Fibroblast of skin of abdomen (primary cell): ENCODE results near the gene TLX1.
A peak's percentile ranks its signal among the peaks of the same experiment; 100 is the strongest.

ENCODE experiments used
- DNase-seq: peaks from one replicate; pipeline ENCODE4 v3.0.0-alpha.2; 2013

Gene TLX1

DNA sequence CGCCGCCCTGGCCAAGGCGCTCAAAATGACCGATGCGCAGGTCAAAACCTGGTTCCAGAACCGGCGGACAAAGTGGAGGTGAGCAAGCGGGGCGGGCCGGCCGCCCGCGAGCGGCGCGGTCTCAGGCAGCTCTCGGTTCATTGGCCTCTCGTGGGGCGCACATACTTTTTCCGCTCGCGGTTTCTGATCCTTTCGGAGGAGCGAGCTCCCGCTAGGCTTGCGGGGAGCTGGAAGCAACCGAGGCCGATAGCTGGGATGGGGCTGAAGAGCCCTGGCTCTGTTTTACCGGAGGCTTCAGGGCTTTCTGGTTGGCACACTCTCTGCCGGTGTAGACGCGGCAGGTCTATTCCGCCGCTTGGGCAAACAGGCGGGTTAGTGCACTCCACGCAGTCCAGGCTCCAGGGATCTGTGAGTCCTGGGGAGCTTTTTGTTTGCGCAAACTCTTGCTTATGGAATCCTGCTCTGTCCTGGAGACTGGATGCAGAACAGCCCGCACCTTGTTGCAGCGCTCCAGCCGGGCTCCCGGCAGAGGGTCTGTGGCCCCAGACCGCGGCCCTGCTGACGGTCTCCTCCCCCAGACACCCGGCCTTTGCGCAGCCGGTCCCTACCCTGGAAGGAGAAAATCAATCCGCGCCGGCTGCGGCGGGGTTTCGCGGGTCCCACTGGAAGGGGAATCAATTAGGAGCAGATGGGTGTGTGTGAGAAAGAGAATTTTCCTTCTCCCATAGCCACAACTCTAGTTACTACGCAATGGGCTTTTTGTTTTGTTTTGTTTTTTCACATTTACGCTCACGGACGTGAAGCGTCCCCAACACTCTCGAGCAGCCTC, 3.4 kb downstream of the TLX1 start:
- DNase-seq, result no peak

- no peak for DNase-seq
Observed at GRCh38 chr10:101135141-101136006, 4.3 kb downstream of the TLX1 start.

- DNase-seq, result no peak
Observed at GRCh38 chr10:101136007-101136707, 5.1 kb downstream of the TLX1 start.

- DNase-seq, result no peak
Observed at GRCh38 chr10:101136708-101137121, 5.6 kb downstream of the TLX1 start.

DNA sequence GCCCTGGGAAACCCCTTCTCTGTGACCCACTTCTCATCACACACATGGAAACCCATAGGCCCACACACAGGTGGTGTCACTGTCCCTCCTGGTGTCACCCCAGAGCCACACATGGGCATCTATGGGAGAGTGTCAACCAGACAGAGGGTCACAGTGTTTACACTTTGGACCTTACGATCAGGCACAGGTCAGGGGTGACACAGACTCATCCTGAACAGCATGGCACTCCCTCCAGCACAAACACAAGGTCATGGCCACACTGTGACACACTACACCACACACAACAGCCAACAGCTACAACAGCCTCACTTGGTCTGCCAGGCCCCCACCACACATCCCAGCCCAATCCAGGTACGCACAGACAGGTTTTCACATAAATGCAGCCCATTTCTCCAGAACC, 6.2 kb downstream of the TLX1 start:
- no peak for DNase-seq

DNA sequence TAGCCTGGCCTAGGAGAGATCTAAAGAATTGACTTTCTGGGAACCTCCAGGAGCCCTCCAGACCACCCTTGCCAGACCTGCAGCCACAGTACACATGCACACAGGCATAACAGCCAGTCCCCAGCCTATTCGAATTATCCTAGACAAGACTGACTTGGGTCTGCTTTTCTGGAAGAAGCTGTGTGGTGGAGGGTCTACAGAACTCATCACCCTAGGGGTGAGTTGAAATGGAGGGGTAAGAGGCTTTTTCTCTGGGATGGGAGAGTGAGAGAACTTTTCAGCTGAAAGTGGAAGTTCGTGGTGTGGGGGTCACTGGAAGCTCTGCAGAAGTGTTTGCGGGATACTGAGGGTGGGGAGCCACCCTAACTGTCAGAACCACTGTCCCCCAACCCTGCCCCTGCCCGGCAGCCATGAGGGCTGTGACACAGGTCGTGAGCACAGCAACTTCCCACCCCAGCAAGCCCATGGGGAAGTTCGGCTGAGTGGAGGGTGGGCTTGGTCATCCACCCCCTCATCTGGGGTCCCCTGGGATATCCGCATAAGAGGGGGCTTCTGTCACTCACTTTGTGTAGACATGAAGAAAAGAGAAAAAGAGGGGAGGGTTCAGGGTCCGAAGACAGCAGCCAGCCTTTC, 7.8 kb downstream of the TLX1 start:
- no peak for DNase-seq

GRCh38 chr10:101139421-101139911, 8.4 kb downstream of the TLX1 start:
- no peak for DNase-seq

DNA sequence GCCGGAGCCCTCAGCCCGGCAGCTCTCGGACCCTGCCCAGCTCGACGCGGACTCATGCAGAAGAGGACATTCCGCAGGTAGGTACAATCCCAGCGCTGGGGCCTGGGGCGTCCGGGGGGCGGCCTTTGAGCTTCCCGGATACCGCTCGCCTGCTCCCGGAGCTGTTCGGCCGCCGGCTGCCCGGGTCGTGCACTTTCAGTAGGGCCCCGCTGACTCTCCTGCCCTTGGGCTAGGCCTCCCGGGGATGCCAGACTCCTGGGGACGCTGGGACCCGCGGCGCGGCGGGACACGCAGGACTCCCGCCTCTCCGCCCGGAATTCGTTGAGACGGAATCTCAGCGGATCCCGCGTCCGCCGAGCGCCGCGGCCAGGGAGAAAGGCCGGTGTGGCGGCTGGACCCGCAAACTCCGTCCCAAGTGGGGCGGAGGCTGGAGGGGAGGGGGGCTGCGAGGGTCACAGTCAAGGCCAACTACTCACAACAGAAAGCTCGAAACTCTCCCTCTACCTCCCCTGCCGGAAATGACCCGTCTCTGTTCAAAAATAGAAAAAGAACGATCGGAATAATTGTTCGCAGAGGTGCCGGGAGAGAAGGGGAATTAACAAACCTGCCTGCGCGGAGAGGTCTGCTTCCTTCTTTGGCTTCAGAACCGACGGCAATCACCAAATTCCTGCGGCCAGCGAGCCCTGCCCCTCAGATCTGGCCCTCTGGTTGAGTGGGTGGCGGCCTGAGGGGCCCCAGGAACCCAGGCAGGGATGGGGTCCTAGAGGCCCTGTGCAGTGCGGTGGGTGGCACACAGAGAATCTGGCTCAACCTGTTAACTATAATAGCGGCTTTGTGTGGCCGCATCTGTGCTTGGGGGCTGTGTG, 9.2 kb downstream of the TLX1 start:
- no peak for DNase-seq

- DNase-seq, result no peak
Observed at GRCh38 chr10:101140950-101141615, 10.0 kb downstream of the TLX1 start.

GRCh38 chr10:101141616-101142532, 10.8 kb downstream of the TLX1 start:
- DNase-seq, result peak; percentile 72

DNA sequence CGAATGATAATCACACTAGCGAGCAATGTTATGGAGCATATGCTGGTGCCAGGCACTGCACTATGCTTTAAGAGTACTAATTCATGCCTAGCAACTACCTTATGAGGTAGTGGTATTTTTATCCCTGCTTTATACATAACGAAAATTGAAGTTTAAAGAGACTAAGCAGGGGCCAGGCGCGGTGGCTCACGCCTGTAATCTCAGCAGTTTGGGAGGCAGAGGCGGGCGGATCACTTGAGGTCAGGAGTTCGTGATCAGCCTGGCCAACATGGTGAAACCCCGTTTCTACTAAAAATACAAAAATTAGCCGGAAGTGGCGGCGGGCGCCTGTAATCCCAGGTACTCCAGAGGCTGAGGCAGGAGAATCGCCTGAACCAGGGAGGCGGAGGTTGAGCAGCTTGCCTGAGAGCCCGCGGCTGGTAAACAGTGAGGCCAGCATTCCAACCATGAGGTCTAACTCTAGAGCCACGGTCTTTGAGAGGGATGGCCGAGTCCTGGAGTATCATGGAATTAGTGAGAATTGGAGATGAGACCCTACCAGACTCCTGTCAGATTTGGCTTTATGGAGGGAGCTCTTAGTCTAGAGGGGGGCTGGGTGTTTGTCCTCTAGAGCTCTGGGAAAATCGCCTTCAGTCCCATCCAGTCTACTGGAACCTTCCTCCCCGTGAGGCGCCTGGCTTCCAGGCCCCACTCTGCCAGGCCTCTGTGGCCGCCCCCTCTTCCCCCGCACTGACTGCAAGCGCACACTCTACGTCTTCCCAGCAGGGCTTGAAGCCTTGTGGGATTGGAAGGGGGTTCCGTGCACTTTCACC, 11.6 kb downstream of the TLX1 start:
- DNase-seq, result no peak

- DNase-seq, result no peak
Observed at GRCh38 chr10:101143345-101143630, 12.2 kb downstream of the TLX1 start.

DNA sequence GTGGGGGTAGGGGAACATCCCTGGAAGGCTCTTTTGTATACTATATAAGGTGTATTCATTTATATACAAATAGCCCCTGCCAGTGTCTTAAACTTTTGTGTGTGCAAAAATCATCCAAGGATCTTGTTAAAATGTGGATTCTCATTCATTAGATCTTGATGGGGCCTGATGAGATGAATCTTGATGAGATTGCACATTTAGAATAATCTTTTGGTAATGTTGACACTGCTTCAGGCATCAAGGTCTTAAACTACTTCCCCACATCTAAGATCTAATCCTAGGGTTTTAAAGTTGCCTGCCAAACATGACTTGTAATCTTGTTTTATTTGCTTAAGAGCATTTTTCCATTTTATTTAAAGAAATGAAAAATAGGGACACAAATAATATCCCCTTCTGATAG, 13.0 kb downstream of the TLX1 start:
- no peak for DNase-seq

GRCh38 chr10:101145145-101145544, 14.0 kb downstream of the TLX1 start:
- no peak for DNase-seq

- DNase-seq, result no peak
Observed at GRCh38 chr10:101145750-101146391, 14.8 kb downstream of the TLX1 start.

DNA sequence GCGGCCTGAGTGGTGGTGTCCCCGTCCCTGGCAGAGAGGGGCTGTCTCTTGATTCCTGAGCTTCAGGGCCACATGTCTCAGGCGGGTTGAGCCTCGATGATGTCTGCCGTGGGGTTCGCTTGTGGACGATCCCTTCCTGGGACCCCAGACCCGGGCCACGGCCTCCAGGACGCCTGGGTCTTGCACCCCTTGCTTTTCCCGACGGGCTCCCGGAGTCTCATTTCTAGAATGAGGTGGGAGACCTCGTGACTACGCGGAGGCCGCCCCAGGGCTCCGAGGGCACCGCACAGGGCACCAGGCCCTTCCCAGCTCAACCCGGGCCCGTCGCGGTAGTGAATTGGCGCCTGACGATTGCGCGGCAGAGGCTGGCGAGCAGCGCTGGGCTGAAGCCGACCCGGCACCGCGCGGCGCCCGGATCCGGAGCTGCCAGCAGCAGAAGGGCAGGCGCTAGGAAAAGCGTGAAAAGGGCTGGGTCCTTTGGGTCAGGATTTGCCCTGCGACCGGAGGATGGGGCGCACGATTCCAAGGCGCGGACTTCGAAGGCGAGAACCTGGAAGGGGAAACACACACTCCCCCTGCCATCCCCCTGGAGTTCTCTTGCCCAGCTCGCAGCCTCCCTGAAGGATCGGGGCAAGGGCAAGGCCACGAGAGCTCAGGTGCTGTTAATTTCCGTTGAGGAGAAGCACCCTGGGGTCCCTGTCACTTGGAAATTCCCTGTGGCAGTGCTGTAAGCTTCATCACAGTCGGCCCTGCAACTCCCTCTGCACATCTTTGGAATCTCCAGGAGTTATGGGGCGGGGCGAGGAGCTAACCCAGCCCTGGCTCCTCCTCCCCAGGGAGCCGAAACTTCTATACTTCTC, 15.5 kb downstream of the TLX1 start:
- no peak for DNase-seq

DNA sequence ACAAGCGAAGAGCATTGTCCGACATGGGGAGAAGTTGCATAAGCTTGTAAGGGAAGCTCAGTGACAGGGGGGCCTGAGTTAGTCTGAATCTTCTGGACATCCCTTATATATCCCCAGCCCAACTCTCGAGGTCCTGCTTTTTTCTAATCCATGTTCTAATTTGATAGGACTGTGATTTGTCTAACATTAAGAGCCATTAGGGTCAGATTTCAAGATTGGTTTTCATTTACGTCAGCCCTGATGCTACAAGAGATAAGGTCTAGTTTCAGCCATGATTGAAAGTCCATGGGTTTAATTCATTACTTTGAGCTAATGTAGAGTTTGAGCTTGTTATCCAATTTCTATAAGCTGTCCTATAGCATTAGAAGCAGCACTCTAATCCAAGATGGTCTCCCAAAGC, 20.3 kb downstream of the TLX1 start:
- DNase-seq, result no peak

DNA sequence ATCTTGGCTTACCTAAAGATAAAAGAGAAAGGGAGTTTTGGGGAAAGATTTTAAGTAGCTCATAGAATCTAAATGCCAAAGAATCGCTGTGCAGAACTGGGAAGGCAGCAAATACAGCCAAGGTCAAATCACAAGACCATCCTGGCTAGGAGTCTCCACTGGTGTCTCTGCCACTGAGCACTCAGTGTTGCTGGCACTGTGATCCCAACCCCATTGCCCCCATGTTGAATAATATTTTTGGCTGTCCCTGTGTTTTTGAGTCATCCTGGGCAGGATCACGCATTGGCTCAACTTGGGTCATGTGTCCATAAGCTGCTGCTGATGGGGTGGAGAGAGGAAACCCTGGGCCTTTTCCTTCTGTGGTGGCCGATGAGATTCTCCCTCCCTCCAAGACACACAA, 21.2 kb downstream of the TLX1 start:
- DNase-seq, result no peak
